Panc1 (cell line): ENCODE data around the gene KRTAP22-2. TPM values are rescaled to one million over a fixed set of nuclear protein-coding genes. Genes with fewer than 3 reads are reported as not detected.

Source experiments
- ATAC-seq: fragments of 200-7000 bp; cut with Tn5 transposase; 2 replicates; pipeline ENCODE4 v1.9.1; 2020; ENCODE audit warnings: mild to moderate bottlenecking, moderate library complexity
- BruUV-seq: library from RNA; stranded (reverse); fragments of 400-500 nt; replicated peaks from 2 replicates; lab custom pipeline; 2021; lab: Mats Ljungman, UMichigan
- CTCF ChIA-PET: fragments of 300-600 bp; sonication (Branson Sonifier 250); formaldehyde crosslinking; loops from one replicate; lab custom pipeline; 2022; ENCODE audit warnings: antibody characterized with exemption; lab: Charles Lee
- POLR2A ChIA-PET: fragments of 300-600 bp; sonication (Branson Sonifier 250); formaldehyde crosslinking; loops from one replicate; lab custom pipeline; 2022; ENCODE audit warnings: antibody characterized with exemption; lab: Charles Lee
- DNase-seq: peaks from one replicate; pipeline ENCODE4 v3.0.0-alpha.2; 2010; ENCODE audit warnings: low read depth, low spot score
- H3K27ac ChIP-seq: 2 replicates; pipeline ENCODE4 v1.5.1; 2011; ENCODE audit warnings: mild to moderate bottlenecking, low read length, inconsistent platforms
- H3K27me3 ChIP-seq: fragments of 200-500 bp; sonication (Bioruptor generic); 2 replicates; pipeline ENCODE4 v1.6.0; 2014; ENCODE audit warnings: low read length, inconsistent platforms; ENCODE audit not compliant: control insufficient read depth, insufficient read depth
- H3K36me3 ChIP-seq: fragments of 200-500 bp; sonication (Bioruptor generic); 2 replicates; pipeline ENCODE4 v1.5.1; 2014; ENCODE audit warnings: inconsistent platforms, mild to moderate bottlenecking, low read length, moderate library complexity; ENCODE audit not compliant: control insufficient read depth, insufficient read depth
- H3K4me1 ChIP-seq: 2 replicates; pipeline ENCODE4 v1.5.1; 2011; ENCODE audit warnings: inconsistent platforms, mild to moderate bottlenecking, low read length, moderate library complexity; ENCODE audit not compliant: control insufficient read depth, insufficient read depth
- H3K4me3 ChIP-seq, 2 experiments: 2 replicates each; pipeline ENCODE4 v1.5.1; 2011 to 2012; ENCODE audit warnings: low read depth in 2 of 2, low read length in 2 of 2, mild to moderate bottlenecking in 2 of 2, inconsistent platforms in 1 of 2, moderate library complexity in 1 of 2
- H3K9me3 ChIP-seq: fragments of 200-500 bp; sonication (Bioruptor generic); 2 replicates; pipeline ENCODE4 v1.5.1; 2014; ENCODE audit warnings: low read depth, mild to moderate bottlenecking, inconsistent platforms, low read length, moderate library complexity; ENCODE audit not compliant: control insufficient read depth, insufficient read depth
- POLR2AphosphoS5 ChIP-seq: IDR thresholded peaks from 2 replicates; pipeline ENCODE4 v1.6.1; 2012; ENCODE audit warnings: mild to moderate bottlenecking, low read depth, low read length, moderate library complexity
- SIN3A ChIP-seq: IDR thresholded peaks from 2 replicates; pipeline ENCODE4 v1.6.1; 2012; ENCODE audit warnings: low read depth, mild to moderate bottlenecking, low read length, moderate library complexity, borderline replicate concordance; ENCODE audit not compliant: insufficient read depth
- TCF7L2 ChIP-seq: IDR thresholded peaks from 2 replicates; pipeline ENCODE4 v1.6.1; 2011; ENCODE audit warnings: mild to moderate bottlenecking, low read depth, low read length, inconsistent platforms
- in situ Hi-C: cut with HindIII; loops from 2 replicates; pipeline ENCODE4 v1.10.0; 2016; ENCODE audit warnings: low sequenced_read_pairs, low pct_unique_long_range_greater_than_20kb
- intact Hi-C: fragments of 100-400 bp; cut with micrococcal nuclease; formaldehyde crosslinking; loops from one replicate; pipeline ENCODE4 v1.10.0; 2022; ENCODE audit not compliant: unreplicated experiment
- total RNA-seq: library from RNA; stranded (reverse); gene quantifications from one replicate; pipeline ENCODE4 v1.2.1, GENCODE V29; 2021; ENCODE audit not compliant: unreplicated experiment
- TF ChIP-seq, protein P1 (sequence below), 2 experiments: IDR thresholded peaks; 2 replicates each; pipeline ENCODE4 v1.6.1; 2011 to 2012; ENCODE audit warnings: low read depth in 2 of 2, control low read depth in 1 of 2, low read length in 1 of 2, mild to moderate bottlenecking in 1 of 2, moderate library complexity in 1 of 2; ENCODE audit not compliant: insufficient read depth in 1 of 2
- TF ChIP-seq, protein P2 (sequence below): fragments of 450-650 bp; IDR thresholded peaks from 2 replicates; pipeline ENCODE4 v1.5.1; 2017; ENCODE audit warnings: mild to moderate bottlenecking

KRTAP22-2 gene
- total RNA-seq, 1 experiment from 2014 or later: not detected

DNA sequence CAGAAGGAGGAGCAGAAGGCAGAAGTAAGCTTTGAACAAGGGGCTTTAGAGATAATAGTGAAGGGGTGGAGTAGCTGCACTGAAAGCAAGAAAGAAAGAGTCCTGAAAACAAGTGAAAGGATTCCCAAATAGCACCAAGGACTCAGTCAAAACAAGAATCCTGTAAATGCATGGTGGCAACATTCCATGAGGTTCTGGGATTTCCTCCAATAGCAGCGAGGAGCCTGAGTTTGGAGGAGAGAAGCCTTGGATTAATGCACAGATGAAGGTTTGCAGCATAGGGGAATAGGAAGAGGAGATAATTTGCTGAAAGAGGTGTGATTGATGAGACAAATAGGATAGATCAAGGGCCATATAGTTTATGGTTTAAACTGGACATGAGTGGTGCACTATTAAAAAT is 10.9 kb downstream of the KRTAP22-2 start:
- no peak for DNase-seq
- no peaks in the 10 kb centered on the region for H3K9me3 ChIP-seq
- H3K4me3 ChIP-seq: no peak overlapping the region
- H3K27ac ChIP-seq: no peak overlapping the region
- BruUV-seq: no TSS peak
- in situ Hi-C loops (no loop called here), intact Hi-C loops (no loop called here)
- POLR2A ChIA-PET: no interaction called here
- no peaks in the 10 kb centered on the region for H3K36me3 ChIP-seq
- CTCF ChIA-PET: no interaction called here
- ATAC-seq: no peak
- TF ChIP-seq, protein P1, sequence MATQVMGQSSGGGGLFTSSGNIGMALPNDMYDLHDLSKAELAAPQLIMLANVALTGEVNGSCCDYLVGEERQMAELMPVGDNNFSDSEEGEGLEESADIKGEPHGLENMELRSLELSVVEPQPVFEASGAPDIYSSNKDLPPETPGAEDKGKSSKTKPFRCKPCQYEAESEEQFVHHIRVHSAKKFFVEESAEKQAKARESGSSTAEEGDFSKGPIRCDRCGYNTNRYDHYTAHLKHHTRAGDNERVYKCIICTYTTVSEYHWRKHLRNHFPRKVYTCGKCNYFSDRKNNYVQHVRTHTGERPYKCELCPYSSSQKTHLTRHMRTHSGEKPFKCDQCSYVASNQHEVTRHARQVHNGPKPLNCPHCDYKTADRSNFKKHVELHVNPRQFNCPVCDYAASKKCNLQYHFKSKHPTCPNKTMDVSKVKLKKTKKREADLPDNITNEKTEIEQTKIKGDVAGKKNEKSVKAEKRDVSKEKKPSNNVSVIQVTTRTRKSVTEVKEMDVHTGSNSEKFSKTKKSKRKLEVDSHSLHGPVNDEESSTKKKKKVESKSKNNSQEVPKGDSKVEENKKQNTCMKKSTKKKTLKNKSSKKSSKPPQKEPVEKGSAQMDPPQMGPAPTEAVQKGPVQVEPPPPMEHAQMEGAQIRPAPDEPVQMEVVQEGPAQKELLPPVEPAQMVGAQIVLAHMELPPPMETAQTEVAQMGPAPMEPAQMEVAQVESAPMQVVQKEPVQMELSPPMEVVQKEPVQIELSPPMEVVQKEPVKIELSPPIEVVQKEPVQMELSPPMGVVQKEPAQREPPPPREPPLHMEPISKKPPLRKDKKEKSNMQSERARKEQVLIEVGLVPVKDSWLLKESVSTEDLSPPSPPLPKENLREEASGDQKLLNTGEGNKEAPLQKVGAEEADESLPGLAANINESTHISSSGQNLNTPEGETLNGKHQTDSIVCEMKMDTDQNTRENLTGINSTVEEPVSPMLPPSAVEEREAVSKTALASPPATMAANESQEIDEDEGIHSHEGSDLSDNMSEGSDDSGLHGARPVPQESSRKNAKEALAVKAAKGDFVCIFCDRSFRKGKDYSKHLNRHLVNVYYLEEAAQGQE (IDR thresholded peaks at IDR 0.05; ENCODE audit: insufficient read depth in 1 of 2, low read depth in 2 of 2, low read length in 1 of 2): no peak
- no peak for TF ChIP-seq TCF7L2
- TF ChIP-seq, protein P2, sequence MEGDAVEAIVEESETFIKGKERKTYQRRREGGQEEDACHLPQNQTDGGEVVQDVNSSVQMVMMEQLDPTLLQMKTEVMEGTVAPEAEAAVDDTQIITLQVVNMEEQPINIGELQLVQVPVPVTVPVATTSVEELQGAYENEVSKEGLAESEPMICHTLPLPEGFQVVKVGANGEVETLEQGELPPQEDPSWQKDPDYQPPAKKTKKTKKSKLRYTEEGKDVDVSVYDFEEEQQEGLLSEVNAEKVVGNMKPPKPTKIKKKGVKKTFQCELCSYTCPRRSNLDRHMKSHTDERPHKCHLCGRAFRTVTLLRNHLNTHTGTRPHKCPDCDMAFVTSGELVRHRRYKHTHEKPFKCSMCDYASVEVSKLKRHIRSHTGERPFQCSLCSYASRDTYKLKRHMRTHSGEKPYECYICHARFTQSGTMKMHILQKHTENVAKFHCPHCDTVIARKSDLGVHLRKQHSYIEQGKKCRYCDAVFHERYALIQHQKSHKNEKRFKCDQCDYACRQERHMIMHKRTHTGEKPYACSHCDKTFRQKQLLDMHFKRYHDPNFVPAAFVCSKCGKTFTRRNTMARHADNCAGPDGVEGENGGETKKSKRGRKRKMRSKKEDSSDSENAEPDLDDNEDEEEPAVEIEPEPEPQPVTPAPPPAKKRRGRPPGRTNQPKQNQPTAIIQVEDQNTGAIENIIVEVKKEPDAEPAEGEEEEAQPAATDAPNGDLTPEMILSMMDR: no peak
- no peak for TF ChIP-seq POLR2AphosphoS5
- TF ChIP-seq SIN3A: no peak
- H3K4me1 ChIP-seq: no peaks in the 10 kb centered on the region
- H3K27me3 ChIP-seq: no peaks in the 10 kb centered on the region

DNA sequence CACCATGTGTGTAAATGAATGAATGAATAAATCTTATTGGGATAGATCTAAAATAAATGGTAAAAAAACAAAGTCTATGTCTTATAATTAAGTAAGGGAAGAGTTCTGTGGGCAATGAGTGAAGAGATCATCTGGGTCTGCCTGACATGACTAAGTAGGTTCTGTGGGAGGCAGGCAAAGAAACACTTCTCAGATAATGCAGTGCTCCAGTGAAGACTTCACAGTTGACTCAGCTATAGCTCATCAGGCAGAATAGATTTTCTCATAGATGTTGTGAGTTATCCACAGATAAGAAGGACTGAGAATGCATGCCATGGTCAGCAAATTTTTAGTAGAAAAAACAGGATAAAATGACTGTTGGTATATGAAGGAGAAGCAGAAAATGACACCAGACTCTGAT is 12.4 kb downstream of the KRTAP22-2 start:
- Histone ChIP-seq H3K4me3 (no peak overlapping the region), H3K27me3 (no peaks in the 10 kb centered on the region), H3K4me1 (no peaks in the 10 kb centered on the region), H3K9me3 (no peaks in the 10 kb centered on the region), H3K36me3 (no peaks in the 10 kb centered on the region), H3K27ac (no peak overlapping the region)
- TF ChIP-seq TCF7L2 (no peak), POLR2AphosphoS5 (no peak), SIN3A (no peak)
- TF ChIP-seq, protein P1 (IDR thresholded peaks at IDR 0.05; ENCODE audit: insufficient read depth in 1 of 2, low read depth in 2 of 2, low read length in 1 of 2): no peak
- TF ChIP-seq, protein P2: no peak
- ChIA-PET POLR2A (no interaction called here), CTCF (no interaction called here)
- in situ Hi-C loops: no loop called here
- no peak for ATAC-seq
- BruUV-seq: no TSS peak
- intact Hi-C loops: no loop called here
- DNase-seq: no peak
